GM10248 (cell line): Measurements from ENCODE around the gene LIPE.

Source experiments
- CTCF ChIA-PET: fragments of 300-600 bp; sonication (Branson Sonifier 250); formaldehyde crosslinking; extraction: SDS; loops from one replicate; lab custom pipeline; 2021; ENCODE audit warnings: antibody characterized with exemption; lab: Yijun Ruan, JAX
- POLR2A ChIA-PET: fragments of 350-650 bp; sonication (Branson Sonifier 250); formaldehyde crosslinking; extraction: SDS; loops from one replicate; lab custom pipeline; 2020; ENCODE audit warnings: antibody characterized with exemption; lab: Yijun Ruan, JAX
- DNase-seq: peaks from one replicate; pipeline ENCODE4 v3.0.0; 2012; ENCODE audit errors: extremely low spot score
- CTCF ChIP-seq: IDR thresholded peaks from 2 replicates; pipeline ENCODE4 v1.5.1; 2012; ENCODE audit warnings: mild to moderate bottlenecking, low read depth; ENCODE audit errors: extremely low read depth, missing control alignments, control extremely low read depth

LIPE gene

GRCh38 chr19:42396381-42397262 lies 30.6 kb downstream of the LIPE start:
- TF ChIP-seq CTCF = no peak
- ChIA-PET CTCF (interaction anchor here (1.0 to 2.9 kb wide), 9 partner anchors 8 to 288 kb away, joined by 3 to 13 read pairs (median 6); no protein-coding TSS in a partner anchor), POLR2A (interaction anchor here (0.5 to 1.4 kb wide), 4 partner anchors 27 to 312 kb away, joined by 3 to 6 read pairs (median 4); no protein-coding TSS in a partner anchor)
- DNase-seq = peak; percentile 100

- CTCF ChIA-PET = interaction anchor here (2.9 kb wide), 1 partner anchor 286 kb away, joined by 11 read pairs; no protein-coding TSS in a partner anchor
- no peak for TF ChIP-seq CTCF
- no peak for DNase-seq
- POLR2A ChIA-PET = interaction anchor here (0.7 kb wide), 1 partner anchor 28 kb away, joined by 3 read pairs; no protein-coding TSS in a partner anchor
Observed at GRCh38 chr19:42394751-42395150, 32.4 kb downstream of the LIPE start.

- POLR2A ChIA-PET = no interaction called here
- DNase-seq = no peak
- CTCF ChIA-PET = interaction anchor here (1.4 kb wide), 1 partner anchor 8 kb away, joined by 3 read pairs; no protein-coding TSS in a partner anchor
- no peak for TF ChIP-seq CTCF
Observed at GRCh38 chr19:42392165-42392564, 35.0 kb downstream of the LIPE start.

- CTCF ChIA-PET = interaction anchor here (0.8 kb wide), 1 partner anchor 11 kb away, joined by 4 read pairs; no protein-coding TSS in a partner anchor
- POLR2A ChIA-PET = no interaction called here
- no peak for TF ChIP-seq CTCF
- DNase-seq = no peak
Observed at GRCh38 chr19:42389899-42390298, 37.3 kb downstream of the LIPE start, which contains the start of gene CNFN. Gene CNFN, minus strand, starts transcription at chr19:42390297. Its CDS starts 1,260 bp downstream, at chr19:42389037.

GRCh38 chr19:42388851-42389489 lies 38.2 kb downstream of the LIPE start:
- ChIA-PET CTCF (interaction anchor here (0.9 to 2.0 kb wide), 3 partner anchors 8 to 31 kb away, joined by 4 to 7 read pairs (median 5); no protein-coding TSS in a partner anchor), POLR2A (no interaction called here)
- no peak for TF ChIP-seq CTCF
- no peak for DNase-seq
